D341Med (cell line): Measurements from ENCODE around the gene ANLN.
"Not testable (repeated sequence)": the region's sequence is repeated elsewhere in the genome, so short reads cannot be mapped to it uniquely, and the experiment has no call there.

Experiments
- DNase-seq: peaks from one replicate; pipeline ENCODE4 v3.0.0; 2012; ENCODE audit warnings: low spot score

The ANLN gene

GRCh38 chr7:36468370-36469101, 78.9 kb downstream of the ANLN start:
- DNase-seq, result no peak

- DNase-seq, result no peak
Measured at GRCh38 chr7:36469236-36469635, 79.6 kb downstream of the ANLN start.

GRCh38 chr7:36472141-36472729, 82.6 kb downstream of the ANLN start:
- DNase-seq, result no peak

- DNase-seq, result peak; percentile 62
Measured at GRCh38 chr7:36473454-36474282, 84.0 kb downstream of the ANLN start.

GRCh38 chr7:36474283-36475010, 84.8 kb downstream of the ANLN start:
- no peak for DNase-seq

- no peak for DNase-seq
Measured at GRCh38 chr7:36475011-36475342, 85.3 kb downstream of the ANLN start.

GRCh38 chr7:36475381-36475780, 85.7 kb downstream of the ANLN start:
- DNase-seq, result no peak

- no peak for DNase-seq
Measured at GRCh38 chr7:36478745-36479144, 89.1 kb downstream of the ANLN start.

GRCh38 chr7:36483853-36484252, 94.2 kb downstream of the ANLN start:
- not testable (repeated sequence) for DNase-seq

GRCh38 chr7:36484265-36484664, 94.6 kb downstream of the ANLN start:
- no peak for DNase-seq

GRCh38 chr7:36486336-36486735, 96.7 kb downstream of the ANLN start:
- no peak for DNase-seq

GRCh38 chr7:36487756-36488336, 98.2 kb downstream of the ANLN start:
- DNase-seq, result peak; percentile 42

GRCh38 chr7:36488672-36489071, 99.0 kb downstream of the ANLN start:
- not testable (repeated sequence) for DNase-seq

GRCh38 chr7:36490419-36490830, 100.8 kb downstream of the ANLN start:
- no peak for DNase-seq

- DNase-seq, result no peak
Measured at GRCh38 chr7:36491317-36491716, 101.7 kb downstream of the ANLN start.

GRCh38 chr7:36496576-36496975, 106.9 kb downstream of the ANLN start:
- DNase-seq, result no peak

GRCh38 chr7:36497176-36497575, 107.5 kb downstream of the ANLN start:
- DNase-seq, result not testable (repeated sequence)

GRCh38 chr7:36497775-36498174, 108.1 kb downstream of the ANLN start:
- DNase-seq, result no peak
